Calu3 (cell line): ENCODE data around the gene ACY1. TPM values are rescaled to one million over a fixed set of nuclear protein-coding genes. Genes with fewer than 3 reads are reported as not detected.

Source experiments
- BruUV-seq: library from RNA; stranded (reverse); fragments of 400-500 nt; replicated peaks from 2 replicates; lab custom pipeline; 2021; lab: Mats Ljungman, UMichigan
- CTCF ChIA-PET: fragments of 300-600 bp; sonication (Branson Sonifier 250); formaldehyde crosslinking; loops from one replicate; lab custom pipeline; 2022; ENCODE audit warnings: antibody characterized with exemption; lab: Charles Lee
- DNase-seq: peaks from one replicate; pipeline ENCODE4 v3.0.0; 2022
- H3K27ac Mint-ChIP-seq: one replicate; pipeline ENCODE4 v1.8.0; 2022; ENCODE audit warnings: mixed read lengths; ENCODE audit not compliant: unreplicated experiment
- H3K27me3 Mint-ChIP-seq: one replicate; pipeline ENCODE4 v1.8.0; 2022; ENCODE audit warnings: mixed read lengths; ENCODE audit not compliant: unreplicated experiment
- H3K36me3 Mint-ChIP-seq: one replicate; pipeline ENCODE4 v1.8.0; 2022; ENCODE audit warnings: mild to moderate bottlenecking, moderate library complexity, mixed read lengths; ENCODE audit not compliant: insufficient read depth, unreplicated experiment
- H3K4me1 Mint-ChIP-seq: one replicate; pipeline ENCODE4 v1.8.0; 2022; ENCODE audit warnings: mild to moderate bottlenecking, low read depth, mixed read lengths; ENCODE audit not compliant: unreplicated experiment
- H3K4me3 Mint-ChIP-seq: one replicate; pipeline ENCODE4 v1.8.0; 2022; ENCODE audit warnings: mild to moderate bottlenecking, low read depth, moderate library complexity, mixed read lengths; ENCODE audit not compliant: unreplicated experiment
- H3K9me3 Mint-ChIP-seq: one replicate; pipeline ENCODE4 v1.8.0; 2022; ENCODE audit warnings: low read depth, mixed read lengths; ENCODE audit not compliant: unreplicated experiment
- intact Hi-C: fragments of 100-400 bp; cut with micrococcal nuclease; formaldehyde crosslinking; loops from one replicate; pipeline ENCODE4 v1.10.0; 2022; ENCODE audit not compliant: unreplicated experiment
- total RNA-seq: library from RNA; stranded (reverse); gene quantifications from 2 replicates; pipeline ENCODE4 v1.2.3, GENCODE V29; 2022
- TF ChIP-seq, protein P1 (sequence below): fragments of 200-600 bp; IDR thresholded peaks from one replicate; pipeline ENCODE4 v1.8.0; 2022; ENCODE audit warnings: antibody characterized with exemption; ENCODE audit not compliant: unreplicated experiment

ACY1 gene
- total RNA-seq, 1 experiment from 2014 or later = 74.9 TPM

GRCh38 chr3:51954105-51954504 is 29.2 kb upstream of the ACY1 start:
- H3K4me1 Mint-ChIP-seq = no peaks in the 10 kb centered on the region

DNA sequence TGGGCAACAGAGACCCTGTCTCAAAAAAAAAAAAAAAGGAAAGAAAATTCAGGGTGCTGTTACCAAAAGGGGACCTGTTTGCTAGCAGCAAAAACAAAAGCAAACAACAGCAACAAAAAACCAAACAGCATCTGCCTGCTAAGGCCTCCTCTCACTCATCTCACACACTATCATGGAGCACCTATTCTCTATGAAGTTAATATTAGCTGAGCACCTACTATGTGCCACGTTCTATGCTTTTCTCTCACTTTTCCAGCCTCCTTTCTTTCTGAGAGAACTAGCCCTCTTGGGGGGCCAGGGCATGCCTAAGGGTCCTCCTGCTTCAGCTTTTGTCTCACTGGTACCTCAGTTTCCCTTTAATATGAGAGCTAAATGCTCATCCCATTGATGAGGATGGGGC is 28.6 kb upstream of the ACY1 start:
- no peaks in the 10 kb centered on the region for H3K9me3 Mint-ChIP-seq
- no peak for DNase-seq
- BruUV-seq = no TSS peak
- no peaks in the 10 kb centered on the region for H3K4me1 Mint-ChIP-seq
- no peak overlapping the region for H3K27ac Mint-ChIP-seq
- H3K36me3 Mint-ChIP-seq = no peaks in the 10 kb centered on the region
- peaks cover 47% of the 10 kb centered on the region for H3K27me3 Mint-ChIP-seq
- H3K4me3 Mint-ChIP-seq = no peak overlapping the region
- CTCF ChIA-PET = no interaction called here
- TF ChIP-seq, protein P1, sequence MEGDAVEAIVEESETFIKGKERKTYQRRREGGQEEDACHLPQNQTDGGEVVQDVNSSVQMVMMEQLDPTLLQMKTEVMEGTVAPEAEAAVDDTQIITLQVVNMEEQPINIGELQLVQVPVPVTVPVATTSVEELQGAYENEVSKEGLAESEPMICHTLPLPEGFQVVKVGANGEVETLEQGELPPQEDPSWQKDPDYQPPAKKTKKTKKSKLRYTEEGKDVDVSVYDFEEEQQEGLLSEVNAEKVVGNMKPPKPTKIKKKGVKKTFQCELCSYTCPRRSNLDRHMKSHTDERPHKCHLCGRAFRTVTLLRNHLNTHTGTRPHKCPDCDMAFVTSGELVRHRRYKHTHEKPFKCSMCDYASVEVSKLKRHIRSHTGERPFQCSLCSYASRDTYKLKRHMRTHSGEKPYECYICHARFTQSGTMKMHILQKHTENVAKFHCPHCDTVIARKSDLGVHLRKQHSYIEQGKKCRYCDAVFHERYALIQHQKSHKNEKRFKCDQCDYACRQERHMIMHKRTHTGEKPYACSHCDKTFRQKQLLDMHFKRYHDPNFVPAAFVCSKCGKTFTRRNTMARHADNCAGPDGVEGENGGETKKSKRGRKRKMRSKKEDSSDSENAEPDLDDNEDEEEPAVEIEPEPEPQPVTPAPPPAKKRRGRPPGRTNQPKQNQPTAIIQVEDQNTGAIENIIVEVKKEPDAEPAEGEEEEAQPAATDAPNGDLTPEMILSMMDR = no peak
- intact Hi-C loops = no loop called here

More at GRCh38 chr3:51954105-51954504, 29.2 kb upstream of the ACY1 start:
- CTCF ChIA-PET = no interaction called here
- H3K27ac Mint-ChIP-seq = no peak overlapping the region
- TF ChIP-seq, protein P1 = no peak
- H3K9me3 Mint-ChIP-seq = no peaks in the 10 kb centered on the region
- H3K27me3 Mint-ChIP-seq = peaks cover 47% of the 10 kb centered on the region
- no peak for DNase-seq
- intact Hi-C loops = no loop called here
- H3K36me3 Mint-ChIP-seq = no peaks in the 10 kb centered on the region
- no TSS peak for BruUV-seq
- H3K4me3 Mint-ChIP-seq = no peak overlapping the region

DNA sequence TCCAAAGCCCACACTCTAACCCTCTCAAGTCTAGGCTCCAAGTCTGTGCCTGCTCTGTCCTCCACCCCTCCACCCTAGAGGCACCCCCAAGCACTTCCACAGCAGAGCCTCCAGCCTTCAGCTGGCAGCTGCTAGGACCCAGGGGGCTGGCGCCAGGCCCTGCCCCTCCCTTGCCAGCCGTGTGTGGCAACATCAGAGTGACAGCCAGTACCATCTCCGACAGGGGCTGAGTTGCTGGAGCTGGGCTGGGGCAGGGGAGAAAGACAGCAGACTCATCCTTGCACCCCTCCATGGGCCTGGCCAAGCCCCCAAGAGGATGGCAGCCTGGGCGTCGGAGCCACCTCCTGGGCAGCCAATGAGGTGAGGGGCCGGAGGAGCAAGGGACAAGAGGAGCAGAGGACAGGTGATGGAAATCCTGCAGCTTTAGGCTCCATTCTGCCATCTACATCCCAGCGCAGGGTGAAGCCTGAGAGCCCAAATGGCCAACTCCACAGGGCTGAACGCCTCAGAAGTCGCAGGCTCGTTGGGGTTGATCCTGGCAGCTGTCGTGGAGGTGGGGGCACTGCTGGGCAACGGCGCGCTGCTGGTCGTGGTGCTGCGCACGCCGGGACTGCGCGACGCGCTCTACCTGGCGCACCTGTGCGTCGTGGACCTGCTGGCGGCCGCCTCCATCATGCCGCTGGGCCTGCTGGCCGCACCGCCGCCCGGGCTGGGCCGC is 28.0 kb upstream of the ACY1 start, which contains the start of gene GPR62:
TSS of gene GPR62 (plus strand) at position 207 of the 718 bp plus-strand sequence. CDS start at position 479, 272 bp downstream.
- peaks cover 47% of the 10 kb centered on the region for H3K27me3 Mint-ChIP-seq
- H3K4me3 Mint-ChIP-seq = peak within 1 kb of the TSS; percentile 55
- H3K9me3 Mint-ChIP-seq = no peaks in the 10 kb centered on the region
- no peaks in the 10 kb centered on the region for H3K4me1 Mint-ChIP-seq
- intact Hi-C loops = no loop called here
- no TSS peak for BruUV-seq
- no peak for DNase-seq
- H3K36me3 Mint-ChIP-seq = no peaks in the 10 kb centered on the region
- TF ChIP-seq, protein P1 = no peak
- H3K27ac Mint-ChIP-seq = no peak within 1 kb of the TSS
- CTCF ChIA-PET = no interaction called here

GRCh38 chr3:51955893-51956770 is 27.2 kb upstream of the ACY1 start:
- no peaks in the 10 kb centered on the region for H3K9me3 Mint-ChIP-seq
- TF ChIP-seq, protein P1 = peak; percentile 31
- H3K36me3 Mint-ChIP-seq = no peaks in the 10 kb centered on the region
- no peak overlapping the region for H3K27ac Mint-ChIP-seq
- H3K4me3 Mint-ChIP-seq = peak overlapping the region; percentile 55
- no TSS peak for BruUV-seq
- no peaks in the 10 kb centered on the region for H3K4me1 Mint-ChIP-seq
- DNase-seq = peak; percentile 58
- intact Hi-C loops = no loop called here
- peaks cover 42% of the 10 kb centered on the region for H3K27me3 Mint-ChIP-seq
- CTCF ChIA-PET = no interaction called here
